Kasumi-1 (cell line): Measurements from ENCODE around the gene FOLR2.

ENCODE experiments used
- DNase-seq, 2 experiments: peaks; one replicate each; lab custom pipeline; 2025; lab: John Stamatoyannopoulos, UW

The FOLR2 gene

GRCh38 chr11:72267956-72268617 lies 51.5 kb downstream of the FOLR2 start:
- no peak for DNase-seq
